ENCODE data around the gene OR56B4. TPM values are rescaled to one million over a fixed set of nuclear protein-coding genes. Genes with fewer than 3 reads are reported as not detected.
"Not testable (repeated sequence)": the region's sequence is repeated elsewhere in the genome, so short reads cannot be mapped to it uniquely, and the experiment has no call there.

The OR56B4 gene
- total and polyA plus RNA-seq, 10 of the 15 experiments (the other 5 are each of a cell fraction or from before 2014, with no cell fraction given) = not detected

- Histone ChIP-seq H3K27ac (ENCODE audit: control insufficient read depth, insufficient read depth) (no peak overlapping the region), H3K4me3 (no peak overlapping the region), H3K36me3 (ENCODE audit: control insufficient read depth in 2 of 2, insufficient read depth in 2 of 2, low read length in 1 of 2) (no peaks in the 10 kb centered on the region), H3K4me2 (ENCODE audit: control insufficient read depth, insufficient read depth) (no peak overlapping the region), H3K9me3 (replicated peaks; ENCODE audit: control insufficient read depth, insufficient read depth, low read length) (no peaks in the 10 kb centered on the region), H4K20me1 (ENCODE audit: control insufficient read depth, insufficient read depth) (no peaks in the 10 kb centered on the region), H3K79me2 (ENCODE audit: control insufficient read depth, insufficient read depth, low read length) (no peaks in the 10 kb centered on the region), H3K9ac (ENCODE audit: control insufficient read depth, insufficient read depth, low read length) (no peak overlapping the region), H3K27me3 (replicated peaks in 1 of 2; ENCODE audit: control insufficient read depth in 2 of 2, insufficient read depth in 2 of 2, low read length in 1 of 2) (no peaks in the 10 kb centered on the region), H3K4me1 (ENCODE audit: control insufficient read depth, insufficient read depth, low read length) (no peaks in the 10 kb centered on the region), H2AFZ (ENCODE audit: control insufficient read depth, low read depth, low read length) (no peak overlapping the region)
- TF ChIP-seq KAT2A (conservative IDR thresholded peaks at IDR 0.05; ENCODE audit: control insufficient read depth, low read depth, low read length) (no peak), TCF12 (IDR thresholded peaks at IDR 0.05; ENCODE audit: low read depth, low read length) (no peak), KDM1A (IDR thresholded peaks at IDR 0.05; ENCODE audit: borderline replicate concordance) (no peak), ELK1 (IDR thresholded peaks at IDR 0.05; ENCODE audit: low read depth, low read length) (no peak), ZNF24 (IDR thresholded peaks at IDR 0.05) (no peak), POLR2A (IDR thresholded peaks at IDR 0.05; ENCODE audit: low read depth, low read length) (no peak)
- RAD21 ChIA-PET (ENCODE audit: unreplicated experiment) = no interaction called here
- no peak for FAIRE-seq
- WGBS (ENCODE audit: insufficient coverage, insufficient replicate concordance, low lambda C conversion rate, missing lambda C conversion rate) = 19% methylated on average over 4 of the region's 4 CpGs
- no peak for DNase-seq (ENCODE audit: low read depth, low spot score)
- POLR2A ChIA-PET = no interaction called here
- in situ Hi-C loops (cut with MboI) (no loop called here), intact Hi-C loops (cut with micrococcal nuclease; ENCODE audit: unreplicated experiment) (no loop called here)
- no TSS peak for BruUV-seq (replicated peaks)
- ATAC-seq = no peak
- SMC1A ChIA-PET (ENCODE audit: uncharacterized antibody, unreplicated experiment) = no interaction called here
- CTCF ChIA-PET = no interaction called here
Observed at GRCh38 chr11:6067502-6067901, 40.0 kb upstream of the OR56B4 start.

- H3K36me3 ChIP-seq (ENCODE audit: control insufficient read depth in 2 of 2, insufficient read depth in 2 of 2, low read length in 1 of 2); BruUV-seq (replicated peaks); H3K4me3 ChIP-seq; CTCF ChIA-PET; intact Hi-C loops (cut with micrococcal nuclease; ENCODE audit: unreplicated experiment); H2AFZ ChIP-seq (ENCODE audit: control insufficient read depth, low read depth, low read length); H3K4me1 ChIP-seq (ENCODE audit: control insufficient read depth, insufficient read depth, low read length); H3K79me2 ChIP-seq (ENCODE audit: control insufficient read depth, insufficient read depth, low read length); H3K9me3 ChIP-seq (replicated peaks; ENCODE audit: control insufficient read depth, insufficient read depth, low read length); SMC1A ChIA-PET (ENCODE audit: uncharacterized antibody, unreplicated experiment); H3K27me3 ChIP-seq (replicated peaks in 1 of 2; ENCODE audit: control insufficient read depth in 2 of 2, insufficient read depth in 2 of 2, low read length in 1 of 2); H3K4me2 ChIP-seq (ENCODE audit: control insufficient read depth, insufficient read depth); H3K27ac ChIP-seq (ENCODE audit: control insufficient read depth, insufficient read depth); H4K20me1 ChIP-seq (ENCODE audit: control insufficient read depth, insufficient read depth); DNase-seq (ENCODE audit: low read depth, low spot score); in situ Hi-C loops (cut with MboI); H3K9ac ChIP-seq (ENCODE audit: control insufficient read depth, insufficient read depth, low read length); ATAC-seq; FAIRE-seq; POLR2A ChIA-PET; RAD21 ChIA-PET (ENCODE audit: unreplicated experiment): not testable (repeated sequence)
- WGBS (ENCODE audit: insufficient coverage, insufficient replicate concordance, low lambda C conversion rate, missing lambda C conversion rate) = 41% methylated on average over 2 of the region's 2 CpGs
Observed at GRCh38 chr11:6076443-6076842, 31.0 kb upstream of the OR56B4 start.
